GM19099 (cell line): ENCODE results near the gene DLGAP1.

Experiments
- POLR2A ChIP-seq: IDR thresholded peaks from 3 replicates; pipeline ENCODE4 v1.6.1; 2011; ENCODE audit warnings: low read depth; ENCODE audit not compliant: insufficient read length; ENCODE audit errors: extremely low read depth

DLGAP1 gene

GRCh38 chr18:4130734-4131719, 324.1 kb downstream of the DLGAP1 start:
- no peak for TF ChIP-seq POLR2A

DNA sequence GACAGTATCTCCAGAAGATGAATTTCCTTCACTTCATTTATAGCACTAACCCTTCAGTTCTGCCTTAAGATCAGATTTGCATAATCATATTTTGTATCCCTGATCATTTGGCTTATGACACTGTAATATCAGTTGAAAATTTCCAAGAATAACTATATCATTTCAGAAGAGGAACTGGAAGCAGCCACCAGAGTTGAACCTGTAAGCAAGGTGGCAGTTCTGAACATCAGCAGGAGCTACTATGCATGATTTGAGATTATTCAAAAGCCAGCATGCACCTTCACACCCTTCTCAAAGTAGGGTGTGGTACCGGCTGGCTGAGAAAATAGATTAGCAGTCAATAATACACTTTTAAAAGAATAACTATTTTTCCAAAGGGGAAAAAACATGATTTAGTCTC, 328.2 kb downstream of the DLGAP1 start:
- no peak for TF ChIP-seq POLR2A

DNA sequence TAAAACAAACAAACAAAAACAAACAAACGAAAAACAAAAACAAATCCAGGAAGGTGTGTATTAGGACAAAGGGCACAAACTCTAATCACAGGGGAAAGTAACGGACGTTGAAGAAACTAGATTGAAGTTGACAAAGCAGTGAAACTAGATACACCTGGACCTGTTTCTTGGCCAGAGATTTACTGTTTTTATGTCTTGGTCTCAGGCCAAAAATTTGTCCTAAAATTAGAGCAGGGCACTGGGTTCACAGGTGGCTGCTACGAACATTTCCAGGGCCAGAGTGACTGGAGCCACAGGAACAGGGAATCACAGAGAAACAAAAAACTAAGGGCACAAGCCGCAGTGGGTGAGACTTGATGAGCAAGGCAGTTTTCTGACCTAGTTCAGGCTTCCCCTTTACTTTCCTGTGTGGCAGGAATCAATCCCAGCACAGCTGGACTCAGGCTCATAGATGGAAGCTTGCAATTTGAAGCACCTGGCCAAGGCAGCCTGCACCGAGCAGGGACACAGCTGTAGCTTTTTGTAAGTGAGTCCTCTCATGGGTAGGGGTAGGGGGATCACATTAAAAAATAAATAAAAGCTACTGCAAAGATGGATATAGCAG, 329.4 kb downstream of the DLGAP1 start:
- no peak for TF ChIP-seq POLR2A

DNA sequence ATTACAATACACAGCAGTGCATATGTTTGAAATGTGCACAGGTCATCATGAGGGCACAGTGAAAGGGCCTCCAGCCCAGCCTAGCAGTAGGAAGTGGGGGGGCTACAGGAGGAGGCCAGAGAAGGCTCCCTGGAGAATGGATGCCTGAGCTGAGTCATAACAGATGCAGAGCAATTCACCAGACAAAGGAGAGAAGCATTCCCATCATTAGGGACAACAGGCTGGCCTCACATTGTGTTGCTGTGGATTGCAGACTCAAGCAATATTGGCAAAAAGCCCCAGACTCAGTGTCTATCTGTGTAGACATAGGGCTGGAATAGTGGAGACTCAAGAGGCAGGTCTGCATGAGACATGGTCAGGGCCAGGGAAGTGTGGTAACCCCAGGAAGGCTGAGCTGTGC, 329.9 kb downstream of the DLGAP1 start:
- TF ChIP-seq POLR2A: no peak

DNA sequence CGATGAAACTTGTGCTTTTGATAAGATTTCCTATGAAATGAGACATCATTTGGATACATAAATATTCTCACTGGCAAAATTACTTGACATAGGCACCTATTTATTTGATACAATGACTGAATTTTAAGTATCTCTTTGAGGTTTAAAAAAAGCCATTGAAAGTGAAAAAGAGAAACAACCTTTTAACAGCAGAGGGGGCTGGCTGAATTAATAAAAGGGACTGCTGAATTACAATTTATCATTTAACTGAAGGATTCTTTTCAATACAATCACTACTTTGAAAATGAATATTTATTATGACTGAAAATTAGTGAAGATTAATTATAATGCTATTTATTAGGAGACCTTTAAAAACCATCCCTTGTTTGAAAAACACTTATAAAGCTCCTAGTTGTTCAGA, 335.3 kb downstream of the DLGAP1 start:
- TF ChIP-seq POLR2A: no peak

GRCh38 chr18:4119127-4119648, 335.9 kb downstream of the DLGAP1 start:
- TF ChIP-seq POLR2A: no peak

DNA sequence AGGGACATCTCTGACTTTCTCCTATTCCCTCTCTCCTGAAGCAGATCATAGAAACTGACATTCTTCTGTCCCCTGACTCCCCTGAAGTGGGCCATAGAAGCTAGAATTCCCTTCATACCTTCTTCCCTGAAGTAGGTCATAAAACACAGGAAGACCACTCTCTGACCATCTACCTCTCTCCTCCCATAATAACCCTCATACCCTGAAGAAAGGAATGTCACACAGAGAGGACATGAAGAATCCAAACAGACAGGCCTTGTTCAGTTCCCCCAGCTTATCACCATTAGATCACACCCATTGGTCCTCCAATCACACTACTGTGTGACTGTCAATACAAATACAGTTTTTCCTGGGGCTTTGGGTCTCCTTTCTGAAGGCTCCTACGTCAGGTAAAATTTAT, 347.1 kb downstream of the DLGAP1 start:
- no peak for TF ChIP-seq POLR2A

- TF ChIP-seq POLR2A: no peak
These were observed 348.0 kb downstream of the DLGAP1 start for GRCh38 chr18:4107049-4107467.

DNA sequence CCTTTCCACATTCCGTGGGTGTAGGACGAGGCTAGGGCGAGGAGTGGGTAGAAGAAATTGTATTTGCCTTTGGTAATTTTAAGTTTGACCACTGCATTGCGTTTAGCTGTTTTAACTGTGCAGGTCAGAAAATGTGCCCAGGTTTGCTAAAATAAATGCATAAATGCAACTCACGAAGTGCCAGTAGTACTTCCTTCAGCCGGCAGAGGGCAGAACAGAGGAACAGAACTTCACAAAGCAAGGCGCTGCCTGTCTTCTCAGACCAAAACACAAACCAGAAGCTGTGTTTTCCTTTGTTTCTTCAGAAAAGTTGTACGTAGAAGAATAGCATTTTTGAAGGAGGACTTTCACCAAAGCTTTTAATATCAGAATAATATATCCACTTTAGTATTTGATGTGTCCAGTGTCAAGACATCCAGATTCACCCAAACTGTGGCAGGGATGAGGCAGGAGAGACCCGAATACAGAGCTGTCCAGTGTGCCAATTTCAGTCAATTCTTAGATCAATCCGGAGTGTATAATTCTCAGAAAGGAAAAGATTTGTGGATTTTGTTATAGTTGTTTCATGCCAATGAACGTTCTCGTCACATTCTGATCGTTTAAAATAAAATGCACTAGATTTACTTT, 348.6 kb downstream of the DLGAP1 start:
- no peak for TF ChIP-seq POLR2A

- TF ChIP-seq POLR2A: no peak
These were observed 352.2 kb downstream of the DLGAP1 start for GRCh38 chr18:4102901-4103300.

DNA sequence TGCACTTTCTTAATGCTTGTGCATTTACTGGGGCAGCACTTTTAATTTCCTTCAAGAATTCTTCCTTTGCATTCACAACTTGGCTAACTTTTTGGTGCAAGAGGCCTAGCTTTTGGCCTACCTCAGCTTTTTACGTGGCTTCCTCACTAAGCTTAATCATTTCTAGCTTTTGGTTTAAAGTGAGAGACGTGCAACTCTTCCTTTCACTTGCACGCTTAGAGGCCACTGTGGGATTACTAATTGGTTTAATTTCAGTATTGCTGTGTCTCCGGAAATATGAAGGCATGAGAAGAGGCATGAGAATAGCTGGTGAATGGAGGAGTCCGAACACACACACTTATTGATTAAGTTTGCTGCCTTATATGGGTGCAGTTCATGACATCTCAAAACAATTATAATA, 354.1 kb downstream of the DLGAP1 start:
- no peak for TF ChIP-seq POLR2A

DNA sequence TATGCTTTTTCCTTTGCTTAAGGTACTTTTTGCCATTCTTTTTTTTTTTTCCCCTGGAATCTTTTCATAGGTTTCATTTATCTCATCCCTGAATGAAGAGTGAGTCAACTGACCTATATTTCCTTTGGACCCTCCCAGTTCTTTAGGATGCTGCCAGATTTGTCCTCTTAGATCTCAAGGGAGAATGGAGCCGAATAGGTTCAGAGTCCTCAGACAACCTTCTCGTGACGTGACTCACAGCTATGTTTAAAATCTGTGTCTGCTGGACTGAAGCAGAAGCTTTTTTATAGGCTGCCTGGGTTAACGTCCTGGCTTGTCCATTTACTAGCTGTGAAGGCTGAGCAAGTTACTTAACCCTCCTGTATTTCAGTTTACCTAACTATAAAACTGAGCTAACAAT, 358.6 kb downstream of the DLGAP1 start:
- no peak for TF ChIP-seq POLR2A

- TF ChIP-seq POLR2A: no peak
These were observed 361.4 kb downstream of the DLGAP1 start for GRCh38 chr18:4093676-4094075.

GRCh38 chr18:4084382-4084900, 370.7 kb downstream of the DLGAP1 start:
- no peak for TF ChIP-seq POLR2A

- no peak for TF ChIP-seq POLR2A
These were observed 376.9 kb downstream of the DLGAP1 start for GRCh38 chr18:4078246-4078645.

- no peak for TF ChIP-seq POLR2A
These were observed 377.4 kb downstream of the DLGAP1 start for GRCh38 chr18:4077721-4078120.

- no peak for TF ChIP-seq POLR2A
These were observed 377.9 kb downstream of the DLGAP1 start for GRCh38 chr18:4077204-4077603.
